BE2C (cell line): ENCODE results near the gene AKR1C8.

Experiments
- DNase-seq: peaks from one replicate; pipeline ENCODE4 v3.0.0-alpha.2; 2020
- H3K27me3 ChIP-seq: fragments of 250-450 bp; sonication (Bioruptor Pico); 2 replicates; pipeline ENCODE4 v1.5.1; 2020; ENCODE audit warnings: mild to moderate bottlenecking
- H3K36me3 ChIP-seq: fragments of 250-450 bp; sonication (Bioruptor Pico); 2 replicates; pipeline ENCODE4 v1.5.1; 2020; ENCODE audit warnings: mild to moderate bottlenecking
- H3K4me1 ChIP-seq: fragments of 250-450 bp; sonication (Bioruptor Pico); 2 replicates; pipeline ENCODE4 v1.5.1; 2020
- H3K4me3 ChIP-seq: 2 replicates; pipeline ENCODE4 v1.5.1; 2011; ENCODE audit warnings: low read depth, low read length
- H3K9me3 ChIP-seq: fragments of 250-450 bp; sonication (Bioruptor Pico); 2 replicates; pipeline ENCODE4 v1.5.1; 2020
- CTCF ChIP-seq: IDR thresholded peaks from 2 replicates; pipeline ENCODE4 v1.5.1; 2012; ENCODE audit warnings: mild to moderate bottlenecking, low read depth, low read length

Gene AKR1C8

DNA sequence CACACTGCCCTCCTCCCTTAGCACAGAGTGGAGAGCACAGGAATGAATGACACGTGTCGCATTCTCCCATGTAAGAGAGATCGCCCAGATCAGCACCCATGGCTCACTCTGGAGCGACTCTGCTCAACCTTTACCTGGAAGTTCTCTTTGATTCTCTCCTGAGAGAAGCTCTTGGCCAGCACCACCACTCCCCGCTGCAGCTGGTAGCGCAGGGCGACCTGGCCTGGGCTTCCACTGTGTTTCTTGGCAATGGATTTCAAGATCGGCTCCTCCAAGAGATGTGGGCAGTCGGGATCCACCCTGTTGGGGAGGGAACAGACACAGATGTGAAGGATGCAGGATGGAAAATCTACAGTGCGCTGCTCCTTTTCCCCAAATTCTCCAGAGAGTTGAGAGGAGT, 27.4 kb downstream of the AKR1C8 start:
- H3K4me3 ChIP-seq = no peak overlapping the region
- no peaks in the 10 kb centered on the region for H3K4me1 ChIP-seq
- DNase-seq = no peak
- H3K27me3 ChIP-seq = no peaks in the 10 kb centered on the region
- H3K36me3 ChIP-seq = no peaks in the 10 kb centered on the region
- TF ChIP-seq CTCF = no peak
- H3K9me3 ChIP-seq = no peaks in the 10 kb centered on the region

DNA sequence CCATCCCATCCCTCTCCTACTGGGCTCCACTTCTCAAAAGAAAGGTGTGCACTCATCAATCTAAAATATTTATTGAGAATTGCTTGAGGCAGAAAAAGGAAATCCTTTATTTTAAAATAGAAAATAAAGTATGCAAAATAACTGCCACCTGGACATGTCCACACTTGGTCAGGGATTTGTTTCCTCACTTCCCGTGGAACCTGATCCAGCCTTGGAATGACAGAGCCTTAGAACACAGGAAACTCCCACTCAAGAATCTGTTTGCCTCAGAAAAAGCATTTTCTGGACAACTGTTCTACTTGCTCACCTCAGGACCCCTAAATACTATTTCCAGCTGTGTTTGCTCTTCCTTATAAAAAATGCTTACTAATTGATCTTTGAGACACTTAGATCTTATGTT, 29.0 kb downstream of the AKR1C8 start:
- Histone ChIP-seq H3K27me3 (no peaks in the 10 kb centered on the region), H3K36me3 (no peaks in the 10 kb centered on the region), H3K9me3 (no peaks in the 10 kb centered on the region), H3K4me3 (no peak overlapping the region), H3K4me1 (no peaks in the 10 kb centered on the region)
- no peak for TF ChIP-seq CTCF
- DNase-seq = no peak

GRCh38 chr10:5151076-5151475, 33.9 kb downstream of the AKR1C8 start:
- H3K9me3 ChIP-seq = no peaks in the 10 kb centered on the region
- H3K4me1 ChIP-seq = no peaks in the 10 kb centered on the region
- H3K27me3 ChIP-seq = no peaks in the 10 kb centered on the region
- TF ChIP-seq CTCF = no peak
- DNase-seq = no peak
- H3K4me3 ChIP-seq = no peak overlapping the region
- no peaks in the 10 kb centered on the region for H3K36me3 ChIP-seq

DNA sequence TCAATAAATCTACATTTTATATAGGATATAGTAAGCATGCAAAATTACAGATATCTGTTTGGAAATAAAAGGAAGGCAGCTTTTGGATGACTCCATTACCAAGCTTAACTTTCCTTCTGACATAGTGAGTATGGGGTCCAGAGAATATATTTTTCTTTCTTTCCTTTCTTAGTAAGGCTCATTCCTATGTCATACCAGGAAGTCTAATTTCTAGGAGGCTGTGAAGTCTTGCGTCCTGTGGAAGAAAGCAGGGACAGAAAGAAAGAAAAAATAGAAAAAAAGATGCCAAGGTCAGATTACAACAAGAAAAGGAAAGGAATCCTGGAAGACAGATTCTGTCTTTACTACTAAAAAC, 36.3 kb downstream of the AKR1C8 start:
- H3K27me3 ChIP-seq = no peaks in the 10 kb centered on the region
- TF ChIP-seq CTCF = no peak
- H3K4me1 ChIP-seq = no peaks in the 10 kb centered on the region
- no peak for DNase-seq
- no peak overlapping the region for H3K4me3 ChIP-seq
- no peaks in the 10 kb centered on the region for H3K9me3 ChIP-seq
- no peaks in the 10 kb centered on the region for H3K36me3 ChIP-seq

- Histone ChIP-seq H3K4me3 (no peak overlapping the region), H3K4me1 (no peaks in the 10 kb centered on the region), H3K36me3 (no peaks in the 10 kb centered on the region), H3K27me3 (no peaks in the 10 kb centered on the region), H3K9me3 (no peaks in the 10 kb centered on the region)
- no peak for DNase-seq
- no peak for TF ChIP-seq CTCF
Measured at GRCh38 chr10:5147981-5148677, 36.8 kb downstream of the AKR1C8 start.

DNA sequence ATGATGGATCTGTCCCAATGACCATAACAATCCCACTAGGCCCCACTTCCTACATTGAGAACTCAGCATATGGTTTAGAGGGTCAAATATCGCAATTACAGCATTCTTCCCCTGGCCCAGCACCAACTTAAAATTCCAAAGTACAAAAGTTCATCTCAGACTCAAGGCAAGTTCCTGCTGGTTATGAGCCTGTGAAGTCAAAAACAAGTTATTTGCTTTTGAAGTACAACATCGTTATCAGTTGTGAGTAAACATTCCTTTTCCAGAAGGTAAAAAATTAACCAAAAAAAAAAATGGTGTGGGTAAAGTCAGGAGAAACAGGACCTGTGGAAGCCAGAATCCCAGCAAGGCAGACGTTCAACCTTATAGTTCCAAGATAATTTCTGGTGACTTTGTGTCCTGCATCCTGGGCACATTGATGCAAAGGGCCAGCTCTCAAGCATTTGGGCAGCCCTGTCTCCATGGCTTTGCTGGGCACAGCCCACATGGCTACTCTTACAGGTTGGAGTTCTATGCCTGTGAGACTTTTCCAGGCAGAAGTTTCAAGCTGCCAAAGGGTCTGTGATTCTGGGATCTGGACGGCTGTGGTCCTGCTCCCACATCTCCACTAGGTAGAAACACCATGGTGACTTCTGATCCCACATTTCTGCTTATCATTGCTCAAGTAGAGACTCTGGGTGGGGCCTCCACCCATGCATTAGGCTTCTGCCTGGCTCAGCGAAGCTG, 37.5 kb downstream of the AKR1C8 start:
- Histone ChIP-seq H3K4me3 (no peak overlapping the region), H3K36me3 (no peaks in the 10 kb centered on the region), H3K9me3 (no peaks in the 10 kb centered on the region), H3K4me1 (no peaks in the 10 kb centered on the region), H3K27me3 (no peaks in the 10 kb centered on the region)
- no peak for TF ChIP-seq CTCF
- DNase-seq = no peak
